Endodermal cell (in vitro differentiated cells): ENCODE data around the gene JPT1. TPM values are rescaled to one million over a fixed set of nuclear protein-coding genes. Genes with fewer than 3 reads are reported as not detected.

Experiments used
- DNase-seq: peaks from one replicate; pipeline ENCODE4 v3.0.0-alpha.2; 2017
- H3K27ac ChIP-seq: 2 replicates; pipeline ENCODE4 v1.5.1; 2013; ENCODE audit warnings: mild to moderate bottlenecking, low read depth, low read length, moderate library complexity
- H3K27me3 ChIP-seq: 2 replicates; pipeline ENCODE4 v1.6.1; 2013; ENCODE audit warnings: mild to moderate bottlenecking, low read length, moderate library complexity; ENCODE audit not compliant: insufficient read depth, control insufficient read depth, poor library complexity, severe bottlenecking
- H3K36me3 ChIP-seq: 2 replicates; pipeline ENCODE4 v1.7.0; 2013; ENCODE audit warnings: mild to moderate bottlenecking, low read length, moderate library complexity; ENCODE audit not compliant: control insufficient read depth, insufficient read depth
- H3K4me1 ChIP-seq: one replicate; pipeline ENCODE4 v1.7.0; 2013; ENCODE audit warnings: low read length; ENCODE audit not compliant: control insufficient read depth, insufficient read depth
- H3K4me3 ChIP-seq: 2 replicates; pipeline ENCODE4 v1.5.1; 2013; ENCODE audit warnings: mild to moderate bottlenecking, low read length, moderate library complexity
- H3K9ac ChIP-seq: 2 replicates; pipeline ENCODE4 v1.6.1; 2013; ENCODE audit warnings: mild to moderate bottlenecking, low read length, moderate library complexity; ENCODE audit not compliant: poor library complexity, severe bottlenecking; ENCODE audit errors: extremely low read depth
- H3K9me3 ChIP-seq: 2 replicates; pipeline ENCODE4 v1.6.1; 2013; ENCODE audit warnings: mild to moderate bottlenecking, low read length, moderate library complexity; ENCODE audit not compliant: control insufficient read depth
- H3K27ac Mint-ChIP-seq: 2 replicates; pipeline ENCODE4 v1.8.0; 2020; ENCODE audit warnings: mixed read lengths
- H3K27me3 Mint-ChIP-seq: 2 replicates; pipeline ENCODE4 v1.8.0; 2021; ENCODE audit warnings: mild to moderate bottlenecking, mixed read lengths; ENCODE audit not compliant: insufficient read depth
- H3K36me3 Mint-ChIP-seq: 2 replicates; pipeline ENCODE4 v1.8.0; 2020; ENCODE audit warnings: low read depth, mixed read lengths
- H3K4me1 Mint-ChIP-seq: 2 replicates; pipeline ENCODE4 v1.8.0; 2020; ENCODE audit warnings: mixed read lengths
- H3K4me3 Mint-ChIP-seq: 2 replicates; pipeline ENCODE4 v1.8.0; 2020; ENCODE audit warnings: mild to moderate bottlenecking, moderate library complexity, mixed read lengths
- H3K9me3 Mint-ChIP-seq: 2 replicates; pipeline ENCODE4 v1.8.0; 2020; ENCODE audit warnings: mild to moderate bottlenecking, mixed read lengths
- WGBS, 2 experiments: methylation state at CpG; one replicate each; pipeline versions ENCODE4 v1.1.5 to v1.1.7; 2013; ENCODE audit warnings: missing lambda C conversion rate in 2 of 2, mixed read lengths in 1 of 2; ENCODE audit not compliant: insufficient coverage in 1 of 2, insufficient read length in 1 of 2; 5-methylcytosine and 5-hydroxymethylcytosine counted together
- total RNA-seq, 2 donors: library from RNA; stranded (reverse); fragmentation: NEBNext Ultra II Directional in 1 of 2; extraction: Animal tissue kit (Norgen Biotek cat#: 25700) in 1 of 2; gene quantifications; 2 replicates in 1 of 2; 3 replicates in 1 of 2; pipeline ENCODE4 v1.2.1, GENCODE V29; 2021
- TF ChIP-seq, protein P1 (sequence below): fragments of 200-600 bp; sonication (generic); conservative IDR thresholded peaks from 2 replicates; pipeline ENCODE4 v1.5.0; 2021; ENCODE audit warnings: antibody characterized with exemption, mild to moderate bottlenecking

The JPT1 gene
- total RNA-seq, 2 donors from 2014 or later, result 148 to 156 TPM

DNA sequence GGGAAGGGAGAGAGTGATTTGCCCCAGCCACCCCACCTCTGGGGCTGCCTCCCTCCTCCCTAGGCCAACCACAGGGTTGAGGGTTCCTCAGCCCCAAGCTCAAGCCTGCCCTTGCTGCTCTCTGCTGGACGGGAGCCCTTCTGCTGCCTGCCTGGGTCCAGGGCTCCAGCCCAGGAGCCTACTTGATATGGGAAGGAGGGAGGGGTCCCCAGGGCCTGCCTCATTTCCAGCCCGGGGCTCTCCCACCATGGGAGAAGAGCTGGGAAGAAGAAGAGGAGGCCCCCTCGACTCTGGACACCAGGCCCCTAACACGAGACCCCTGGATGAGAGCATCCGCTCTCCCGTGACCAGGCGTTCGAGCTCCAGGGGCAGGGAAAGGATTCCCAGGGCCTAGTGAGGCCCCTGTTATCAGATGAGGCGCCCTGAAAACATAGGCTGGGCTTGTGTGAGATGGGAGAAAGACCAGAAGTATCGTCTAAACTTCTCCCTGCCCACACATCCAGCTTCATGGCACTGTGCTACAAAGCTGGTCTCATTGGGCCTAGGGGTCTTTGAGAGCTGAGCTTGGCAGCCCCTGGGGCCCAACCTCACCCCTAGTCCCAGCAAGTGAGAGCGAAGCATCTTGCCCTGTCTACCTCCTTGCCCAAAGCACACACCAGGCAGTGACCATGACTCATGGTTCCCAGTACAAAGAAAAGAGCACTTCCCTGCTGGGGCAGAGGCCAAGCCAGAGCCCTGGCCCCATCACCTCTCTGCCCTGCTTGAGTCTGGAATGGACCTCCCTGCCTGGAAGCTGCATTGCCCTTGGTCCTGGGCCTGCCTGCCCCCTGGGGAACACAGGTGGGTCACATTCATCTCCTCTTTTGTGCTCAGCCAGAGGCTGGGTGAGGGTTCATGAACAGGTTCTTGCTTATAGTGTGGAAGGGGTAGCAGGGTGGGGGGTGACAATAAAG is 65.6 kb downstream of the JPT1 start:
- Histone ChIP-seq H3K36me3 (peaks cover 2% of the 10 kb centered on the region), H3K9me3 (no peaks in the 10 kb centered on the region), H3K4me3 (peak overlapping the region; percentile 89), H3K9ac (peak overlapping the region; percentile 90), H3K27me3 (no peaks in the 10 kb centered on the region), H3K4me1 (peaks cover 6% of the 10 kb centered on the region), H3K27ac (no peak overlapping the region)
- Mint-ChIP-seq H3K9me3 (no peaks in the 10 kb centered on the region), H3K4me1 (peaks cover 50% of the 10 kb centered on the region), H3K27me3 (no peaks in the 10 kb centered on the region), H3K4me3 (peak overlapping the region; percentile 82), H3K36me3 (peaks cover 8% of the 10 kb centered on the region), H3K27ac (peak overlapping the region; percentile 92)
- DNase-seq, result peak; percentile 92
- WGBS, 2 experiments, result 75 to 82% methylated on average over 6 to 11 of the region's 11 CpGs
- TF ChIP-seq, protein P1, sequence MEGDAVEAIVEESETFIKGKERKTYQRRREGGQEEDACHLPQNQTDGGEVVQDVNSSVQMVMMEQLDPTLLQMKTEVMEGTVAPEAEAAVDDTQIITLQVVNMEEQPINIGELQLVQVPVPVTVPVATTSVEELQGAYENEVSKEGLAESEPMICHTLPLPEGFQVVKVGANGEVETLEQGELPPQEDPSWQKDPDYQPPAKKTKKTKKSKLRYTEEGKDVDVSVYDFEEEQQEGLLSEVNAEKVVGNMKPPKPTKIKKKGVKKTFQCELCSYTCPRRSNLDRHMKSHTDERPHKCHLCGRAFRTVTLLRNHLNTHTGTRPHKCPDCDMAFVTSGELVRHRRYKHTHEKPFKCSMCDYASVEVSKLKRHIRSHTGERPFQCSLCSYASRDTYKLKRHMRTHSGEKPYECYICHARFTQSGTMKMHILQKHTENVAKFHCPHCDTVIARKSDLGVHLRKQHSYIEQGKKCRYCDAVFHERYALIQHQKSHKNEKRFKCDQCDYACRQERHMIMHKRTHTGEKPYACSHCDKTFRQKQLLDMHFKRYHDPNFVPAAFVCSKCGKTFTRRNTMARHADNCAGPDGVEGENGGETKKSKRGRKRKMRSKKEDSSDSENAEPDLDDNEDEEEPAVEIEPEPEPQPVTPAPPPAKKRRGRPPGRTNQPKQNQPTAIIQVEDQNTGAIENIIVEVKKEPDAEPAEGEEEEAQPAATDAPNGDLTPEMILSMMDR, result no peak

DNA sequence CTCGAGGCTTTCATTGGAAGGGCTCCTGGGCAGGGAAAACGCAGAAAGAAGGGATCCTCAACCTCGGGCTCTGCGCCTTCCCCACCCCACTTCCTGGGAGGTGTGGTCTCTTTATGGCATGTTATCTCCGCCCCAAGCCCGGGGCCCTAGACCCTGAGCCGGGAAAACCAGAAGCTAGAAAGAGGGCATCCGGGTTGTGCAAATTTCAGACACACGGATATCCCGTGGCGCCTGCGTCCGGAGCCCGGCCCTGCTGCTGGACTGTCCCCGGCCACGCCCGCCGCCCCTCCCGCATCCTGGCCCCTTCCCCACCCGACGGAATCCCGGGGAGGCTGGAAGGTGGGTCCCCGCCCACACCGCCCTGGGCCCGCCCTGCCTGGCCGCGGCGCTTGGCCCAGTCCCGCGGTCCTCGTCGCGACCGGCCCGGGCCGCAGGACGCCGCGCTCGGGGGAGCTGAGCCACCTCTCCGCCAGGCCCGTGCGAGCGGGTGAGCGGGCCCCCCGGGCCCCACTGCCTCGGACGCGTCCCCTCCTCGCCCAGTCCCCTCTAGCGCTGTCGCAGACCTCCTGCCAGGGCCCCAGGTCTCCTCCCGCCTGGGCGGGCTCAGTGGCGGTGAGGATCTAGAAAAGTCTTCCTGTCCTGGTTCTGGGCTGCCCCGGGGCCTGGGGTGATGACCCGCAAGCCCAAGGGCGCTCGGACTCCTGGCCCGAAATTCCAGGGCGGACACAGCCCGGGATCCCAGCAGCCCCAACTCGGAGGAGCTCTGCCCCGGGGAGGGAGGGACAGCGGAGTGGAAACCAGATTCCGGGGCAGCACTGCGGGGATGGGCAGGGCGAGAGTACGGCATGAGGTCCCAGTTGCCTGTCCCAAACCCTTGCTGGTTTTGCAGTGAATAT is 66.5 kb downstream of the JPT1 start, which contains the start of gene SLC16A5:
Gene SLC16A5 (plus strand): TSS at position 397 of the 896 bp plus-strand sequence. CDS start 5,683 bp downstream, outside the sequence.
- H3K4me3 ChIP-seq, result peak within 1 kb of the TSS; percentile 89
- H3K4me3 Mint-ChIP-seq, result peak within 1 kb of the TSS; percentile 82
- no peak within 1 kb of the TSS for H3K27ac ChIP-seq
- TF ChIP-seq, protein P1, result no peak
- H3K4me1 Mint-ChIP-seq, result peaks cover 50% of the 10 kb centered on the region
- H3K27me3 ChIP-seq, result no peaks in the 10 kb centered on the region
- no peaks in the 10 kb centered on the region for H3K9me3 Mint-ChIP-seq
- no peaks in the 10 kb centered on the region for H3K9me3 ChIP-seq
- peaks cover 3% of the 10 kb centered on the region for H3K36me3 Mint-ChIP-seq
- DNase-seq, result peak; percentile 100
- H3K4me1 ChIP-seq, result peaks cover 6% of the 10 kb centered on the region
- WGBS, 2 experiments, result 3 to 4% methylated on average over 41 to 69 of the region's 69 CpGs
- H3K27ac Mint-ChIP-seq, result peak within 1 kb of the TSS; percentile 92
- no peaks in the 10 kb centered on the region for H3K36me3 ChIP-seq
- H3K9ac ChIP-seq, result peak within 1 kb of the TSS; percentile 90
- no peaks in the 10 kb centered on the region for H3K27me3 Mint-ChIP-seq

DNA sequence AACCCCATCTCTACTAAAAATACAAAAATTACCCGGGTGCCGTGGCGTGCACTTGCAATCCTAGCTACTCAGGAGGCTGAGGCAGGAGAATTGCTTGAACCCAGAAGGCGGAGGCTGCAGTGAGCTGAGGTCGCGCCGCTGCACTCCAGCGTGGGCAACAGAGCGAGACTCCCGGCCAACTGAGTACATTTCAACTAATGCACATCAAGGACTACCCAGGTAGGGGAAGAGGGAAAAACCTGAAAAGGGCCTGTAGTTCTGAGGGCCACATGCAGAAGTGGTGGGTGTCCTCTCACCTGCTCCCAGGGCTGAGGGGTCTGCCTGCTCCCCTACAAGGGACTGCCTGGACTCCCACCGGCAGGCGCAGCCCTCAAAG is 67.1 kb downstream of the JPT1 start:
- no peak for DNase-seq
- H3K4me1 Mint-ChIP-seq, result peaks cover 50% of the 10 kb centered on the region
- WGBS, 2 experiments, result 62 to 64% methylated on average over 7 to 12 of the region's 12 CpGs
- no peaks in the 10 kb centered on the region for H3K27me3 ChIP-seq
- H3K27ac ChIP-seq, result no peak overlapping the region
- no peaks in the 10 kb centered on the region for H3K27me3 Mint-ChIP-seq
- peaks cover 6% of the 10 kb centered on the region for H3K4me1 ChIP-seq
- H3K4me3 ChIP-seq, result peak overlapping the region; percentile 89
- peak overlapping the region; percentile 90 for H3K9ac ChIP-seq
- no peaks in the 10 kb centered on the region for H3K9me3 ChIP-seq
- TF ChIP-seq, protein P1, result no peak
- peak overlapping the region; percentile 82 for H3K4me3 Mint-ChIP-seq
- no peaks in the 10 kb centered on the region for H3K36me3 ChIP-seq
- H3K27ac Mint-ChIP-seq, result peak overlapping the region; percentile 79
- no peaks in the 10 kb centered on the region for H3K9me3 Mint-ChIP-seq
- H3K36me3 Mint-ChIP-seq, result peaks cover 1% of the 10 kb centered on the region
